AG10803 (cell line): ENCODE measurements around the gene SERINC4.
"Not testable (repeated sequence)": the region's sequence is repeated elsewhere in the genome, so short reads cannot be mapped to it uniquely, and the experiment has no call there.

Source experiments
- DNase-seq: peaks from one replicate; pipeline ENCODE4 v3.0.0; 2010; ENCODE audit warnings: low read depth
- H3K4me3 ChIP-seq: 2 replicates; pipeline ENCODE4 v1.5.1; 2011; ENCODE audit warnings: mild to moderate bottlenecking, low read length, control low read depth
- TF ChIP-seq, protein P1 (sequence below): conservative IDR thresholded peaks from 2 replicates; pipeline ENCODE4 v1.5.1; 2011; ENCODE audit warnings: mild to moderate bottlenecking, low read length, control low read depth, inconsistent platforms

SERINC4 gene

DNA sequence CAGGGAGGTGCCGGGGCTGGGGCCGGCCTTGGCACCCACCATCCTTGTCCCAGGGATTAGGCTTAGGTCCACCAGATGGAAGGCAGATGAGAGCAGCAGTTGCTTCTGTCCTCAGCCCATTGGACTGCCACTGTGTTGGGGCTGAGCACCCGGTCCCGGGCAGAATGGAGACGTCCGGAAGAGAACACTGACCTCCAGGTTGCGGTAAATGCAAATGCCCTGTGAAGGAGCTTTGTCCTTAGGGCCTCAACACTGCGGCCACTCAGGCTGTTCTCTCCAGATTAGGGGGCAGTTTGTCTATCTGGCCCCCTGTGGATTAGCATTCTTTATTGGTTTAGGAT lies at the start of gene SERINC4:
SERINC4 (minus strand) TSS at position 276 of the 341 bp plus-strand sequence; CDS start at position 42, 234 bp downstream.
- H3K4me3 ChIP-seq = peak within 1 kb of the TSS; percentile 99
- TF ChIP-seq, protein P1, sequence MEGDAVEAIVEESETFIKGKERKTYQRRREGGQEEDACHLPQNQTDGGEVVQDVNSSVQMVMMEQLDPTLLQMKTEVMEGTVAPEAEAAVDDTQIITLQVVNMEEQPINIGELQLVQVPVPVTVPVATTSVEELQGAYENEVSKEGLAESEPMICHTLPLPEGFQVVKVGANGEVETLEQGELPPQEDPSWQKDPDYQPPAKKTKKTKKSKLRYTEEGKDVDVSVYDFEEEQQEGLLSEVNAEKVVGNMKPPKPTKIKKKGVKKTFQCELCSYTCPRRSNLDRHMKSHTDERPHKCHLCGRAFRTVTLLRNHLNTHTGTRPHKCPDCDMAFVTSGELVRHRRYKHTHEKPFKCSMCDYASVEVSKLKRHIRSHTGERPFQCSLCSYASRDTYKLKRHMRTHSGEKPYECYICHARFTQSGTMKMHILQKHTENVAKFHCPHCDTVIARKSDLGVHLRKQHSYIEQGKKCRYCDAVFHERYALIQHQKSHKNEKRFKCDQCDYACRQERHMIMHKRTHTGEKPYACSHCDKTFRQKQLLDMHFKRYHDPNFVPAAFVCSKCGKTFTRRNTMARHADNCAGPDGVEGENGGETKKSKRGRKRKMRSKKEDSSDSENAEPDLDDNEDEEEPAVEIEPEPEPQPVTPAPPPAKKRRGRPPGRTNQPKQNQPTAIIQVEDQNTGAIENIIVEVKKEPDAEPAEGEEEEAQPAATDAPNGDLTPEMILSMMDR = no peak
- no peak for DNase-seq

DNA sequence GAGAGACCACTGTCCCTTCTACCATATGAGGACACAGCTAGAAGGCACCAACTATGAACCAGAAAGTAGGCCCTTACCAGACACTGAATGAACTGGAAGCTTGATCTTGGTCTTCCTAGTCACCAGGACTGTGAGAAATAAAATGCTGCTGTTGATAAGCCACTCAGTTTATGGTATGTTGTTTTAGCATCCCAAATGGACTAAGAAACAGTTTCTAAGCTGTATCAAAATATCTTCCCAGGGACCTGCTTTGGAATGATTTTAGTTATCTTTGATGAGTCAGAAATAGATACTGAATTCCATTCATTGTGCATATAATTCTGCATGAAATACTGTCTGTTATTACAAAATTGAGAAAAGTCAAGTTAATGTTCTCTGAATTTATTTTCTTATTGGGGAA lies 45.4 kb upstream of the SERINC4 start:
- DNase-seq = no peak
- H3K4me3 ChIP-seq = no peak overlapping the region

GRCh38 chr15:43832485-43832884 lies 32.5 kb upstream of the SERINC4 start:
- not testable (repeated sequence) for DNase-seq, H3K4me3 ChIP-seq

More for the DNA sequence above, 45.4 kb upstream of the SERINC4 start:
- TF ChIP-seq, protein P1 = no peak

DNA sequence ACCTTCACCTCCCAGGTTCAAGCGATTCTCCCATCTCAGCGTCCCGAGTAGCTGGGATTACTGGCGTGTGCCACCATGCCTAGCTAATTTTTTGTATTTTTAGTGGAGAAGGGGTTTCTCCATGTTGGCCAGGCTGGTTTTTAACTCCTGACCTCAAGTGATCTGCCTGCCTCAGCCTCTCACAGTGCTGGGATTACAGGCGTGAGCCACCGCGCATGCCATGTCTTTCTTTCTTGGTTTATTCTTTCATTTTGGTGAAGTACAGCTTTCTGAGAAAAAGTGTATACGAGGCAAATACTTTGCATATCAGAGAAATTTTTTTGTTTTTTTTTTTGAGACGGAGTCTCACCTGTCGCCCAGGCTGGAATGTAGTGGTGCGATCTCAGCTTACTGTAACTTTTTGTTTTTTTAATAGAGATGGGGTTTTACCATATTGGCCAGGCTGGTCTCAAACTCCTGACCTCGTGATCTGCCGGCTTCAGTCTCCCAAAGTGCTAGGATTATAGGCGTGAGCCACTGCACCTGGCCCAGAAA lies 31.6 kb upstream of the SERINC4 start:
- not testable (repeated sequence) for H3K4me3 ChIP-seq, DNase-seq

- not testable (repeated sequence) for DNase-seq, H3K4me3 ChIP-seq
Measured at GRCh38 chr15:43830691-43831275, 30.8 kb upstream of the SERINC4 start.

DNA sequence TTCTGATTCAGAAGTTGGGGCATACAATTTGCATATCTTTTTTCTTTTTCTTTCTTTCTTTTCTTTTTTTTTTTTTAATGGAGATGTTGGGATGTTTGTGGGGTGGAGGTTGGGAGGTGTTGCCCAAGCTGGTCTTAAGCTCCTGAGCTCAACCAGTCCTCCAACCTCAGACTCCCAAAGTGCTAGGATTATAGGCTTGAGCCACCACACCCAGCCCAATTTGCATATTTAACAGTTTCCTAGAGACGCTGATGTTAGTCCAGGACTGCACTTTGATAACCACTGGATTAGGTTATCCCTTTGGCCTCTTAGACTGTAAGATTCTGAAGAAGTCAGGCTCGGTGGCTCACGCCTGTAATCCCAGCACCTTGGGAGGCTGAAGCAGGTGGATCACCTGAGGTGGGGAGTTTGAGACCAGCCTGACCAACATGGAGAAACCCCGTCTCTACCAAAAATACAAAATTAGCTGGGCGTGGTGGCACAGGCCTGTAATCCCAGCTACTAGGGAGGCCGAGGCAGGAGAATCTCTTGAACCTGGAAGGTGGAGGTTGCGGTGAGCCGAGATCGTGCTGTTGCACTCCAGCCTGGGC lies 30.0 kb upstream of the SERINC4 start:
- DNase-seq, H3K4me3 ChIP-seq: not testable (repeated sequence)

DNA sequence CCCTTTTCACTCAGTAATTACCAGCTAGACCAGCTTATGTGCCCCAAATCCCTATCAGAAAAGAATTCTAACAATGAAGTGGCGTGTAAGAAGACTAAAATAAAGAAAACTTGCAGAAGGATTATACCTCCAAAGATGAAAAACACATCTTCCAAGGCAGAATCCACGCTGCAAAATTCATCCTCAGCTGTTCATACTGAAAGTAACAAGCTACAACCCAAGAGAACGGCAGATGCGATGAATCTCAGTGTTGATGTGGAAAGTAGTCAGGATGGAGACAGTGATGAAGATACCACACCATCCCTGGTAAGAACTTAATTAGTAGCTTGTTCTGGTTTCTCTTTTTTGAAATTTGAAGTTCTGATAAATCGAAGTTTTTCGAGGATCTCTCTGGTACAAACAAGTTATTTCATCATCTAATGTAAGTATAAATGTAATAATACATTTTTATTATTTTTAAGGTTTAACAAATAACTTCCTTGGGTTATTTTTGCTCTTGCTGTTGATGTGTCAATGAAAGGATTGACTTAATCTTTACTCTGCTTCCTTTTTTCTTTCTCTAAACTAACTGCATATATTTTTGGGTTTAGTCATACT lies 28.1 kb upstream of the SERINC4 start:
- peak; percentile 20 for DNase-seq
- H3K4me3 ChIP-seq = peak overlapping the region; percentile 73
- TF ChIP-seq, protein P1 = no peak

DNA sequence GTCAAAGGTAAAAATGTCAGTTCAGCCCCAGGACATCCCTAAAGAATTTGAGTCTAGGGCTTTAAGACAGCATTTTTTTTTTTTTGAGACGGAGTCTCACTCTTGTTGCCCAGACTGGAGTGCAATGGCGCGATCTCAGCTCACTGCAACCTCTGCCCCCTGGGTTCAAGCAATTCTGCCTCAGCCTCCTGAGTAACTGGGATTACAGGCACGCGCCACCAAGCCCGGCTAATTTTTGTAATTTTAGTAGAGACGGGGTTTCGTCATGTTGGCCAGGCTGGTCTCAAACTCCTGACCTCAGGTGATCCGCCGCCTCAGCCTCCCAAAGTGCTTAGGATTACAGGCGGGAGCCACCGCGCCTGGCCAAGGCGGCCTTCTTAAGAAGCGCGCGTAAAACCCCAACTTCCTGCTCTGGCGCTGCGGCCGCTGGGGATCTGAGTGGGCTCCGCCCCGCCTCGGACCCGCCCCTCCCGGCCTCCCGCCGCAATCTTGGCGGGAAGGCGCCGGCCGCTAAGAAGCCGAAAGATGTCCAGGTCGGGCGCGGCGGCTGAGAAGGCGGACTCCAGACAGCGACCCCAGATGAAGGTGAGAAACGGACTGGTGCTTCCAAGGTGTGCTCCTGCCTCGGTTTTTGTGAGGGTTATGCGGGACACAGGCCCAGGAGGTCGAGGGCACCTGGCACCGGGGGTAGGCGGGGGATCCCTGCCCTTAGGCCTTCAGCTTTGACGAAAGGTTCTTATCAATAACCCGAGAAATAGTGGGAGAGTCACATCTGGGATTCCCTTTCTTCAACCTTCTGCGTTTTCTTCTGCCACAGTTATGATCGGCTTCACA lies 26.7 kb upstream of the SERINC4 start, which contains the start of gene WDR76:
WDR76 (plus strand) TSS at position 495 of the 834 bp plus-strand sequence; CDS start at position 526, 31 bp downstream.
- DNase-seq = peak; percentile 76
- TF ChIP-seq, protein P1 = no peak
- peak within 1 kb of the TSS; percentile 73 for H3K4me3 ChIP-seq
